Suppressor macrophage (primary cell): ENCODE data around the gene PRKCG.
A peak's percentile ranks its signal among the peaks of the same experiment; 100 is the strongest.
"Not testable (repeated sequence)": the region's sequence is repeated elsewhere in the genome, so short reads cannot be mapped to it uniquely, and the experiment has no call there.

Experiments used
- DNase-seq, 4 experiments: peaks; one replicate each; pipeline ENCODE4 v3.0.0-alpha.2; 2020 to 2022
- total RNA-seq, 17 experiments: gene quantifications; one replicate each; lab custom pipeline; 2026; ENCODE audit warnings: mixed read lengths in 6 of 17, inconsistent platforms in 3 of 17; lab: John Stamatoyannopoulos, UW

The PRKCG gene
- 0 to 3.9 (median 0) reads per million in 17 experiments for total RNA-seq

- DNase-seq: peak; percentile 42 to 77 (median 55)
Observed at GRCh38 chr19:53881482-53882390, at the start of gene PRKCG. Gene PRKCG, plus strand, starts transcription at chr19:53882197. Its CDS starts 298 bp downstream, at chr19:53882495.

GRCh38 chr19:53832861-53833260, 49.1 kb upstream of the PRKCG start:
- not testable (repeated sequence) for DNase-seq

DNA sequence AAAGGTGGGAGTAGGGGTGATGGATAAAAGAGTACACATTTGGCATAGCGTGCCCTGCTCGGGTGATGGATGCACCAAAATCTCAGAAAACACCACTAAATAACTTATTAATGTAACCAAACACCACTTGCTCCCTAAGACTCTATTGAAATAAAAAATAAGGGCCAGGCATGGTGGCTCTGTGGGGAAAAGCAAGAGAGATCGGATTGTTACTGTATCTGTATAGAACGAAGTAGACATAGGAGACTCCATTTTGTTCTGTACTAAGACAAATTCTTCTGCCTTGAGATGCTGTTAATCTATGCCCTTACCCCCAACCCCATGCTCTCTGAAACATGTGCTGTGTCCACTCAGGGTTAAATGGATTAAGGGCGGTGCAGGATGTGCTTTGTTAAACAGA, 43.6 kb upstream of the PRKCG start:
- not testable (repeated sequence) for DNase-seq

GRCh38 chr19:53840241-53840640, 41.8 kb upstream of the PRKCG start:
- DNase-seq: not testable (repeated sequence)

- peak; percentile 60 to 76 (median 70) for DNase-seq
Observed at GRCh38 chr19:53840914-53841313, 41.1 kb upstream of the PRKCG start.

- DNase-seq: peak; percentile 73 to 89 (median 82)
Observed at GRCh38 chr19:53844849-53845246, 37.1 kb upstream of the PRKCG start.

DNA sequence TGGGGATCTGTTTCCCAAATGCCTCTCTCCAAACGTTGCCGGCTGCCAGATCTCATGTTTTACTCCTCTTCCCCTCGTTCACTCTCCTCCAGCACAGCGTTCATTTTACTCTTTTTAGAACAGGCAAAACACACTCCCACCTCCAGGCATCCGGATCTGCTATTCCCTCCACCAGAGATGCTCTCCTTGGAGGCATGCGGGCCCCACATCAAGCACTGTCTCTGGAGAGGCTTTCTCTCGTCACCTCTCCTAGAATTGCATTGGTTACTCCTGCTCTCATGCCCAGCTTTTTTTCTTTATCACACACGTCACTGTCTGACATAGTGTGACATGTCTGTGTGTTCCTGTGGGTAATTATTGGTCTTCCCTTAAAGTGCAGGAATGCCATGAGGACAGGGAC, 34.4 kb upstream of the PRKCG start:
- no peak for DNase-seq

GRCh38 chr19:53849237-53849676, 32.7 kb upstream of the PRKCG start:
- DNase-seq: peak; percentile 73 to 92 (median 86)

- no peak for DNase-seq
Observed at GRCh38 chr19:53853707-53854106, 28.3 kb upstream of the PRKCG start.

DNA sequence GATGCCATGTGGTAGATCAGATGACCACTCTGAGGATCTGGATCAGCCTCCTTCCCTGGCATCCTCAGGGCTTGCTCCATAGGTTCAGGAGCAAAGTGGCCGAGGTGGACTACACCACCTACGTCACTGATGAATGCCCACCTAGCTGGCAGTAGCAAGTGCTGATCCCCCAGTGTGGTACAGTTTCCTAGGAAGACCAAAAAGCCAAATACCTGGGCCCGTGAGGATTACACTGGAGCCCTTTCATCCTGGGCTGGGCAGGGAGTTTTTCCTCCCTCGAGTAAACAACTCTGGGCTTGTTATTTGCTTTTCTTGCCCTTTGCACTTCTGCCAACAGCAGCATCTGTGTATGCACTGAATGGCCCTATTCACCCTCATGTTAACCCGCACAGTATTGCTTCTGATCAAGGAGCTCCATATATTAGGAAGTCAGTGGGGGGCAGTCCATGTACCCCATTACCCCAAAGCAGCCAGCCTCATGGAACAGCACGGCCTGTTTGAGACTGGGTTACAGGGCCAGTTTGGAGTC, 17.6 kb upstream of the PRKCG start:
- no peak for DNase-seq

DNA sequence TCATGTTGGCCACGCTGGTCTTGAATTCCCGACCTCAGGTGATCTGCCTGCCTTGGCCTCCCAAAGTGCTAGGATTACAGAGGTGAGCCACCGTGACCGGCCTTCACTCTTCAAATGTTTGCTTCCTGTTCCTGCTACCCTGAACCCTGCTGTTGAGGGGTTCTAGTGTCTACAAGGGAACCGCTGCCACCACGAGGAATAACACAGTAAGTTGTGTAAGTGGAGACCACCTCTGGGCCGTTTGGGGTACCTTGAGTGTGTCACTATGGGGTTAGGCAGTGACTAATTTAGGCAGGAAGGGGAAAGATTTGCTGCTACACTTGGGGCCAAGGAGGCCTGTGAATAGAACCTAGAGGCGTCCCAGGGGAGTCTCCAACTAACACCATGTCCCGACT, 16.5 kb upstream of the PRKCG start:
- no peak for DNase-seq

GRCh38 chr19:53865918-53866864, 15.8 kb upstream of the PRKCG start:
- DNase-seq: peak; percentile 54 to 85 (median 67)

DNA sequence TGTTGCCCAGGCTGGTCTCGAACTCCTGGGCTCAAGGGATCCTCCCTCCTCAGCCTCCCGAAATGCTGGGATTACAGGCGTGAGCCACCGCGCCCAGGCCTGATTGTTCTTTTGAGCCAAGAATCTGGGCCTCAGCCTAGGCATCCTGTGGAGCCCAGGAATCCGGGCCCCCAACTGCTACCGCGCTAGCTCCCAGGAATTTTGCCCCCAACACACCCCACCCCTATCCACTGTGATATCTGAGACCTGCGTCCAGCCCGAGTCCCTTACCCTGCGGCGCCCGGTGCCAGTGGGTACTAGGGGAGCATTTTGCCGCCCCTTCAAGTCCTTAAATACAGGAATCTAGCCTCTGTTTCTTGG, 15.2 kb upstream of the PRKCG start:
- no peak for DNase-seq

- peak; percentile 99 for DNase-seq
Observed at GRCh38 chr19:53867225-53868090, 14.5 kb upstream of the PRKCG start, which contains the start of gene MYADM. Gene MYADM, plus strand, starts transcription at chr19:53867883. Its CDS starts 5,647 bp downstream, at chr19:53873530.

- DNase-seq: peak; percentile 60 to 84 (median 72)
Observed at GRCh38 chr19:53868091-53868891, 13.7 kb upstream of the PRKCG start.

- DNase-seq: peak; percentile 89 to 96 (median 93)
Observed at GRCh38 chr19:53868892-53869804, 12.8 kb upstream of the PRKCG start.

DNA sequence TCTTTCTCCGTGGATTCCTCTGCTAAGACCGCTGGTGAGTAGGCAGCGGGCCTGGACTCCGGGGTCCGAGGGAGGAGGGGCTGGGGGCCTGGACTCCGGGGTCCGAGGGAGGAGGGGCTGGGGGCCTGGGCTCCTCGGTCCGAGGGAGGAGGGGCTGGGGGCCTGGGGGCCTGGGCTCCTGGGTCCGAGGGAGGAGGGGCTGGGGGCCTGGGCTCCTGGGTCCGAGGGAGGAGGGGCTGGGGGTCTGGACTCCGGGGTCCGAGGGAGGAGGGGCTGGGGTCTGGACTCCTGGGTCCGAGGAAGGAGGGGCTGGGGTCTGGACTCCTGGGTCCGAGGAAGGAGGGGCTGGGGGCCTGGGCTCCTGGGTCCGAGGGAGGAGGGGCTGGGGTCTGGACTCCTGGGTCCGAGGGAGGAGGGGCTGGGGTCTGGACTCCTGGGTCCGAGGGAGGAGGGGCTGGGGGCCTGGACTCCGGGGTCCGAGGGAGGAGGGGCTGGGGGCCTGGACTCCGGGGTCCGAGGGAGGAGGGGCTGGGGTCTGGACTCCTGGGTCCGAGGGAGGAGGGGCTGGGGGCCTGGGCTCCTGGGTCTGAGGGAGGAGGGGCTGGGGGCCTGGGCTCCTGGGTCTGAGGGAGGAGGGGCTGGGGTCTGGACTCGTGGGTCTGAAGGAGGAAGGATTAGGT, 12.1 kb upstream of the PRKCG start:
- DNase-seq: not testable (repeated sequence)

- DNase-seq: peak; percentile 69 to 88 (median 86)
Observed at GRCh38 chr19:53870485-53870844, 11.5 kb upstream of the PRKCG start.

DNA sequence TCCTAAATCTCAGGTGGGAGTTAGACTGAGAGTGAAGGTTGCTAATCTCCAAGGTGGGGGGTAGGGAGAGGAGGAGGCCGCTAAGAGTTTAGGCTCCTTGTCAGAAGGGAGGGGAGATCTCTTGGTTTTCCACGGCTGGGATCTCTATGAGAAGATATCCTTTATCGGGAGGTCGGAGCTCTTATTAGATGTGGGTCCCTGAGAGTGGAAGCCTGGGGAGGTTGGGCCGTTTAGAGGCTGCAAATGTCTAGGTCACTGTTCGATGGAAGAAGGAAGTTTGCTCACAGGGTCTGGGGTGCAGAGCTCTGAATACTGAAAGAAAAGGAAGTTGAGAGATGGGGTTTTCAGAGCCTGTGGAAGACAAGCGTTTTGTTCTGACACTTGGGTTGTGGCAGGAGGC, 10.5 kb upstream of the PRKCG start:
- DNase-seq: peak; percentile 70 to 86 (median 82)
